Lower leg skin (tissue), 4 donors: ENCODE data around the gene BST2. TPM values are rescaled to one million over a fixed set of nuclear protein-coding genes. Genes with fewer than 3 reads are reported as not detected.

Experiments
- DNase-seq, 2 donors: peaks; one replicate each; pipeline ENCODE4 v3.0.0-alpha.2; 2019; ENCODE audit warnings: low spot score in 2 of 2
- H3K4me3 ChIP-seq: fragments of 200-600 bp; sonication (generic); 2 replicates; pipeline ENCODE4 v1.5.1; 2017; ENCODE audit warnings: mild to moderate bottlenecking, low read depth; ENCODE audit not compliant: poor library complexity, severe bottlenecking
- CTCF ChIP-seq, 3 donors: fragments of 450-650 bp; IDR thresholded peaks; one replicate each; pipeline ENCODE4 v1.5.1; 2016; ENCODE audit warnings: antibody characterized with exemption in 3 of 3, mild to moderate bottlenecking in 3 of 3, moderate library complexity in 2 of 3
- POLR2A ChIP-seq, 2 donors: fragments of 450-650 bp; IDR thresholded peaks; one replicate each; pipeline ENCODE4 v1.6.1; 2016 to 2017; ENCODE audit warnings: antibody characterized with exemption in 2 of 2, mild to moderate bottlenecking in 1 of 2, moderate library complexity in 1 of 2
- WGBS, 2 donors: methylation state at CpG; one replicate each; pipeline ENCODE4 v1.1.5; 2018; 5-methylcytosine and 5-hydroxymethylcytosine counted together
- intact Hi-C: fragments of 100-400 bp; cut with DNase I; formaldehyde crosslinking; loops from one replicate; pipeline ENCODE4 v1.15.0; 2023; ENCODE audit warnings: low total_unique reads
- total RNA-seq, 4 donors: library from RNA; depleted of rRNA; stranded (reverse); fragments of >200 nt; gene quantifications; one replicate each; pipeline ENCODE4 v1.1.0, GENCODE V29; 2016

Gene BST2
- total RNA-seq, 4 donors from 2014 or later = 9.4 to 15.9 (median 12.5) TPM

- DNase-seq = no peak
- intact Hi-C loops = no loop called here
- H3K4me3 ChIP-seq = no peak overlapping the region
- TF ChIP-seq POLR2A (IDR thresholded peaks at IDR 0.05) (no peak), CTCF (IDR thresholded peaks at IDR 0.05) (no peak)
- WGBS, 2 donors = 86 to 93% methylated on average over 6 of the region's 6 CpGs
Observed at GRCh38 chr19:17404015-17404414, 1.4 kb downstream of the BST2 start.

GRCh38 chr19:17402982-17403855, 2.2 kb downstream of the BST2 start:
- intact Hi-C loops = no loop called here
- H3K4me3 ChIP-seq = no peak overlapping the region
- 46 to 51% methylated on average over 32 to 33 of the region's 36 CpGs for WGBS, 2 donors
- TF ChIP-seq POLR2A (IDR thresholded peaks at IDR 0.05) = no peak
- no peak for TF ChIP-seq CTCF (IDR thresholded peaks at IDR 0.05)
- no peak for DNase-seq

GRCh38 chr19:17401628-17402027, 3.8 kb downstream of the BST2 start:
- H3K4me3 ChIP-seq = no peak overlapping the region
- DNase-seq = no peak
- no peak for TF ChIP-seq POLR2A (IDR thresholded peaks at IDR 0.05)
- TF ChIP-seq CTCF (IDR thresholded peaks at IDR 0.05) = no peak
- WGBS, 2 donors = 72 to 87% methylated on average over 6 of the region's 6 CpGs
- intact Hi-C loops = no loop called here

- WGBS, 2 donors = 77 to 81% methylated on average over 8 of the region's 8 CpGs
- DNase-seq = no peak
- TF ChIP-seq CTCF (IDR thresholded peaks at IDR 0.05) (no peak), POLR2A (IDR thresholded peaks at IDR 0.05) (no peak)
- intact Hi-C loops = loop anchor here (10.0 kb wide), 1 partner anchor 66 kb away; the partner anchor contains the start of gene NXNL1
- no peak overlapping the region for H3K4me3 ChIP-seq
Observed at GRCh38 chr19:17398902-17399527, 6.4 kb downstream of the BST2 start.

- H3K4me3 ChIP-seq = no peak overlapping the region
- TF ChIP-seq POLR2A (IDR thresholded peaks at IDR 0.05) (no peak), CTCF (IDR thresholded peaks at IDR 0.05) (peak in 1 of 3 donors; percentile 31)
- no peak for DNase-seq
- intact Hi-C loops = loop anchor here (10.0 kb wide), 1 partner anchor 70 kb away; the partner anchor contains the start of gene NXNL1
- WGBS, 2 donors = 19 to 28% methylated on average over 17 to 19 of the region's 19 CpGs
Observed at GRCh38 chr19:17394891-17395415, 10.5 kb downstream of the BST2 start.
